Ascending aorta (tissue), 2 donors: ENCODE results near the gene TUB. TPM values are rescaled to one million over a fixed set of nuclear protein-coding genes. Genes with fewer than 3 reads are reported as not detected.

ENCODE experiments used
- DNase-seq, 2 donors: peaks; one replicate each; pipeline ENCODE4 v3.0.0-alpha.2; 2019; ENCODE audit warnings: low spot score in 2 of 2
- H3K27ac ChIP-seq, 2 donors: fragments of 200-600 bp; sonication (generic); one replicate each; pipeline ENCODE4 v1.5.1; 2016 to 2017; ENCODE audit warnings: mild to moderate bottlenecking in 1 of 2
- H3K27me3 ChIP-seq: fragments of 200-600 bp; sonication (generic); one replicate; pipeline ENCODE4 v1.5.1; 2017
- H3K36me3 ChIP-seq, 2 donors: fragments of 200-600 bp; sonication (generic); one replicate each; pipeline ENCODE4 v1.5.1; 2016
- H3K4me1 ChIP-seq, 2 donors: fragments of 200-600 bp; sonication (generic); one replicate each; pipeline ENCODE4 v1.5.1; 2016 to 2017; ENCODE audit warnings: mild to moderate bottlenecking in 1 of 2
- H3K4me3 ChIP-seq, 2 donors: fragments of 200-600 bp; sonication (generic); one replicate each; pipeline ENCODE4 v1.5.1; 2016 to 2017; ENCODE audit warnings: mild to moderate bottlenecking in 1 of 2
- H3K9me3 ChIP-seq, 2 donors: fragments of 200-600 bp; sonication (generic); one replicate each; pipeline ENCODE4 v1.5.1; 2016
- CTCF ChIP-seq, 3 experiments: fragments of 200-600 bp in 2 of 3; fragments of 450-650 bp in 1 of 3; sonication (generic) in 2 of 3; IDR thresholded peaks; one replicate each; pipeline ENCODE4 v1.5.1; 2016 to 2019; ENCODE audit warnings: antibody characterized with exemption in 3 of 3, mild to moderate bottlenecking in 1 of 3, moderate library complexity in 1 of 3
- intact Hi-C: fragments of 100-400 bp; cut with DNase I; formaldehyde crosslinking; loops from one replicate; pipeline ENCODE4 v1.15.1; 2023
- total RNA-seq: library from RNA; depleted of rRNA; stranded (reverse); fragments of >200 nt; gene quantifications from one replicate; pipeline ENCODE4 v1.1.0, GENCODE V29; 2016

Gene TUB
- total RNA-seq, 1 donor from 2014 or later, result 12.9 TPM

GRCh38 chr11:8067929-8068575 is 13.0 kb upstream of the TUB start:
- Histone ChIP-seq H3K9me3 (no peaks in the 10 kb centered on the region), H3K27ac (peak overlapping the region; percentile 25 to 28), H3K36me3 (no peaks in the 10 kb centered on the region), H3K27me3 (no peaks in the 10 kb centered on the region), H3K4me3 (no peak overlapping the region), H3K4me1 (peaks cover 0 to 14% of the 10 kb centered on the region in 2 donors)
- intact Hi-C loops, result no loop called here
- TF ChIP-seq CTCF (IDR thresholded peaks at IDR 0.05), result no peak
- no peak for DNase-seq

GRCh38 chr11:8068605-8069221 is 12.3 kb upstream of the TUB start:
- intact Hi-C loops, result no loop called here
- peak overlapping the region; percentile 25 to 28 for H3K27ac ChIP-seq
- peak overlapping the region in 1 of 2 donors; percentile 14 for H3K4me3 ChIP-seq
- H3K27me3 ChIP-seq, result no peaks in the 10 kb centered on the region
- DNase-seq, result peak in 1 of 2 donors; percentile 69
- TF ChIP-seq CTCF (IDR thresholded peaks at IDR 0.05), result no peak
- H3K9me3 ChIP-seq, result no peaks in the 10 kb centered on the region
- H3K36me3 ChIP-seq, result no peaks in the 10 kb centered on the region
- H3K4me1 ChIP-seq, result peaks cover 0 to 13% of the 10 kb centered on the region in 2 donors

- DNase-seq, result peak in 1 of 2 donors; percentile 16
- Histone ChIP-seq H3K27me3 (no peaks in the 10 kb centered on the region), H3K27ac (peak overlapping the region in 1 of 2 donors; percentile 36), H3K4me3 (no peak overlapping the region), H3K9me3 (no peaks in the 10 kb centered on the region), H3K36me3 (no peaks in the 10 kb centered on the region), H3K4me1 (peaks cover 0 to 8% of the 10 kb centered on the region in 2 donors)
- TF ChIP-seq CTCF (IDR thresholded peaks at IDR 0.05), result no peak
- intact Hi-C loops, result no loop called here
Observed at GRCh38 chr11:8069771-8070170, 11.2 kb upstream of the TUB start.

- H3K4me1 ChIP-seq, result peaks cover 0 to 8% of the 10 kb centered on the region in 2 donors
- no peak overlapping the region for H3K4me3 ChIP-seq
- no peaks in the 10 kb centered on the region for H3K36me3 ChIP-seq
- intact Hi-C loops, result no loop called here
- peak in 1 of 3 experiments; percentile 18 for TF ChIP-seq CTCF (IDR thresholded peaks at IDR 0.05)
- no peaks in the 10 kb centered on the region for H3K27me3 ChIP-seq
- no peak overlapping the region for H3K27ac ChIP-seq
- peak in 1 of 2 donors; percentile 45 for DNase-seq
- H3K9me3 ChIP-seq, result no peaks in the 10 kb centered on the region
Observed at GRCh38 chr11:8070417-8071115, 10.4 kb upstream of the TUB start.

GRCh38 chr11:8071616-8072581 is 9.1 kb upstream of the TUB start:
- H3K36me3 ChIP-seq, result no peaks in the 10 kb centered on the region
- H3K27ac ChIP-seq, result no peak overlapping the region
- peaks cover 0 to 8% of the 10 kb centered on the region in 2 donors for H3K4me1 ChIP-seq
- TF ChIP-seq CTCF (IDR thresholded peaks at IDR 0.05), result no peak
- H3K9me3 ChIP-seq, result no peaks in the 10 kb centered on the region
- H3K27me3 ChIP-seq, result no peaks in the 10 kb centered on the region
- DNase-seq, result peak in 1 of 2 donors; percentile 47
- no peak overlapping the region for H3K4me3 ChIP-seq
- intact Hi-C loops, result no loop called here
